NB4 (cell line): ENCODE data around the gene ZNF26.
A peak's percentile ranks its signal among the peaks of the same experiment; 100 is the strongest.

Experiments
- DNase-seq: peaks from one replicate; pipeline ENCODE4 v3.0.0; 2010; ENCODE audit warnings: low read depth
- H3K4me3 ChIP-seq: one replicate; pipeline ENCODE4 v1.5.1; 2011; ENCODE audit warnings: mild to moderate bottlenecking, low read depth, low read length, moderate library complexity
- MYC ChIP-seq: IDR thresholded peaks from 2 replicates; pipeline ENCODE4 v1.6.1; 2011; ENCODE audit warnings: low read depth, low read length
- POLR2A ChIP-seq: IDR thresholded peaks from 2 replicates; pipeline ENCODE4 v1.6.1; 2011; ENCODE audit warnings: mild to moderate bottlenecking; ENCODE audit not compliant: insufficient read length; ENCODE audit errors: extremely low read depth
- TF ChIP-seq, protein P1 (sequence below): IDR thresholded peaks from 2 replicates; pipeline ENCODE4 v1.6.1; 2011; ENCODE audit warnings: low read depth, low read length
- TF ChIP-seq, protein P2 (sequence below): IDR thresholded peaks from one replicate; pipeline ENCODE4 v1.5.1; 2012; ENCODE audit warnings: low read depth, low read length

Gene ZNF26

DNA sequence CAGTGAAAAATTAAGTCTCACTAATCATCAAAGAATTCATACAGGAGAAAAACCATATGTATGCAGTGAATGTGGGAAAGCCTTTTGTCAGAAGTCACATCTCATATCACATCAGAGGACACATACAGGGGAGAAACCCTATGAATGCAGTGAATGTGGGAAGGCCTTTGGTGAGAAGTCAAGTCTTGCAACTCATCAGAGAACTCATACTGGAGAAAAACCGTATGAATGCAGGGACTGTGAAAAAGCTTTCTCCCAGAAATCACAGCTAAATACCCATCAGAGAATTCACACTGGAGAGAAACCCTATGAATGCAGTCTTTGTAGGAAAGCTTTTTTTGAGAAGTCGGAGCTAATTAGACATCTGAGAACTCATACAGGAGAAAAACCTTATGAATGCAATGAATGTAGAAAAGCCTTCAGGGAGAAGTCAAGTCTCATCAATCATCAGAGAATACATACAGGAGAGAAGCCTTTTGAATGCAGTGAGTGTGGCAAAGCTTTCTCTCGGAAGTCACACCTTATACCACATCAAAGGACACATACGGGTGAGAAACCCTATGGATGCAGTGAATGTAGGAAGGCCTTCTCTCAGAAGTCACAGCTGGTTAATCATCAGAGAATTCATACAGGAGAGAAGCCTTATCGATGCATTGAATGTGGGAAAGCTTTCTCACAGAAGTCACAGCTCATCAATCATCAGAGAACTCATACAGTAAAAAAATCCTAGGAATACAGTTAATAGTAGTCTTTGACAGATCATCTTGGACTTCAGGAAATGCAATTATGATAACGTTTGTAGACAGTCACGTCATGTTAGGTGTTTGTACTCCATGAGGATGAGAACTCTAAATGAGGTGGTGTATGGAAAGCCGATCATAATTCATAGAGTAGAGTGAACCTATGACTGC lies 72.3 kb downstream of the ZNF26 start:
- no peak for TF ChIP-seq MYC
- TF ChIP-seq, protein P1, sequence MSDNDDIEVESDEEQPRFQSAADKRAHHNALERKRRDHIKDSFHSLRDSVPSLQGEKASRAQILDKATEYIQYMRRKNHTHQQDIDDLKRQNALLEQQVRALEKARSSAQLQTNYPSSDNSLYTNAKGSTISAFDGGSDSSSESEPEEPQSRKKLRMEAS: no peak
- TF ChIP-seq, protein P2, sequence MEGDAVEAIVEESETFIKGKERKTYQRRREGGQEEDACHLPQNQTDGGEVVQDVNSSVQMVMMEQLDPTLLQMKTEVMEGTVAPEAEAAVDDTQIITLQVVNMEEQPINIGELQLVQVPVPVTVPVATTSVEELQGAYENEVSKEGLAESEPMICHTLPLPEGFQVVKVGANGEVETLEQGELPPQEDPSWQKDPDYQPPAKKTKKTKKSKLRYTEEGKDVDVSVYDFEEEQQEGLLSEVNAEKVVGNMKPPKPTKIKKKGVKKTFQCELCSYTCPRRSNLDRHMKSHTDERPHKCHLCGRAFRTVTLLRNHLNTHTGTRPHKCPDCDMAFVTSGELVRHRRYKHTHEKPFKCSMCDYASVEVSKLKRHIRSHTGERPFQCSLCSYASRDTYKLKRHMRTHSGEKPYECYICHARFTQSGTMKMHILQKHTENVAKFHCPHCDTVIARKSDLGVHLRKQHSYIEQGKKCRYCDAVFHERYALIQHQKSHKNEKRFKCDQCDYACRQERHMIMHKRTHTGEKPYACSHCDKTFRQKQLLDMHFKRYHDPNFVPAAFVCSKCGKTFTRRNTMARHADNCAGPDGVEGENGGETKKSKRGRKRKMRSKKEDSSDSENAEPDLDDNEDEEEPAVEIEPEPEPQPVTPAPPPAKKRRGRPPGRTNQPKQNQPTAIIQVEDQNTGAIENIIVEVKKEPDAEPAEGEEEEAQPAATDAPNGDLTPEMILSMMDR: no peak
- no peak for TF ChIP-seq POLR2A
- DNase-seq: peak; percentile 51
- H3K4me3 ChIP-seq: no peak overlapping the region

DNA sequence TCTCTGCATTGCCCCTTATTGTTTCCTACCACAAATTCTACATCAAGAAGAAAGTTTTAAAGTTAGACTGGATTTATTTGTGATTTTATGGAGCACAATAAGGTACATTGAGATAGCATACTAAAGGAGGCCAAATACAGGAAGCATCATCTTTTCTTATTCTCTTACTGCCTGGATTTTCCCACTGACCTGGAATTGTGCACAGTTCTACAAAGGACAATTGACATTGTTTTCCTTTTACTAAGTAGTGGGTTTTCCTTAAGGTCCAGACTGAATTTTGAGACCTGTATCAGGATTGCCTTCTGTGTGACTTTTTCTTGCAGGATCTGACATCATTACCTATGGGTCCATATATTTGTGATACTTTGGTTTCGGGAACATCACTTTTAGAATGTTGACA lies 75.8 kb downstream of the ZNF26 start:
- H3K4me3 ChIP-seq: no peak overlapping the region
- TF ChIP-seq POLR2A: no peak
- TF ChIP-seq, protein P2: no peak
- no peak for TF ChIP-seq MYC
- TF ChIP-seq, protein P1: no peak
- DNase-seq: no peak

DNA sequence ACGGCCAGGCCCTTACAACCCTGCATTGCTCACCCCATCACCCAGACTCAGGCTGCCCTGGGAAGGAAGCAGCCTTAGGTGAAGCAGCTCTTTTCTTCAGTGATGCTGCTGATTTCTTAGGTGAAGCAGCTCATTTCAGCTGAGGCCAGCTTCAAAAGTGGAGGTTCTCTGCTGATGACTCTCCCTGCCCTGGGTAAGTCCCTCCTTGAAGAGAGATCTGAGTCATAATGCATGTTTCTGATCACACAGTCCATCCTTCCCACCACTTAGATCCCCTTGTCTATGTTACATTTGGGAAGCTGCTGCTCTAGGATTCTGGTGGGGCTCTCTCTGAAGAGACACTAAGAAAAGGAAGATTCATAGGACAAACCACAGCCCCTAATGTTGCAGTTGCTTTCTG lies 77.4 kb downstream of the ZNF26 start:
- H3K4me3 ChIP-seq: no peak overlapping the region
- TF ChIP-seq MYC (no peak), POLR2A (no peak)
- TF ChIP-seq, protein P1: no peak
- TF ChIP-seq, protein P2: no peak

DNA sequence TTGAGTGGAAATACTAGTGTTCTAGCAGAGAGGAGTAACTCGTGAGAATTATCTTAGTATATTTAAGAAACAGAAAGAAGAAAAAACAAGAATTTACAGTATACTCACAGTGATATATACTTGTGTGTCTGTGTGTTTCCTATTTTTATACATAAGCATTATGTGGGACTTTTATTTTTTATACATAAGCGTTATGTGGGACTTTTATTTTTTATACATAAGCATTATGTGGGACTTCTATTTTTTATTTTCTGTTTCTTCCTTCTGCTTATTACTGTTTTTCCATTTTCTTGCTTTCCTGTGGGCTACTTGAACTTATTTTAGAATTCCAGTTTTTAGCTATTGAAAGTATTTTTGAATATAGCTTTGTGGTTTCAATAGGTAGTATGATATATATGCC lies 87.7 kb downstream of the ZNF26 start:
- no peak overlapping the region for H3K4me3 ChIP-seq
- TF ChIP-seq, protein P1: no peak
- TF ChIP-seq POLR2A (no peak), MYC (no peak)
- TF ChIP-seq, protein P2: no peak
- no peak for DNase-seq

More for the DNA sequence above, 77.4 kb downstream of the ZNF26 start:
- DNase-seq: no peak
